Erythroblast (primary cell): Measurements from ENCODE around the gene SCARB2.

Source experiments
- GATA1 ChIP-seq: IDR thresholded peaks from 2 replicates; pipeline ENCODE4 v1.6.1; 2011; ENCODE audit warnings: low read depth, mild to moderate bottlenecking, control low read depth, low read length, moderate library complexity
- POLR2A ChIP-seq: IDR thresholded peaks from 2 replicates; pipeline ENCODE4 v1.6.1; 2011; ENCODE audit warnings: mild to moderate bottlenecking, low read length

DNA sequence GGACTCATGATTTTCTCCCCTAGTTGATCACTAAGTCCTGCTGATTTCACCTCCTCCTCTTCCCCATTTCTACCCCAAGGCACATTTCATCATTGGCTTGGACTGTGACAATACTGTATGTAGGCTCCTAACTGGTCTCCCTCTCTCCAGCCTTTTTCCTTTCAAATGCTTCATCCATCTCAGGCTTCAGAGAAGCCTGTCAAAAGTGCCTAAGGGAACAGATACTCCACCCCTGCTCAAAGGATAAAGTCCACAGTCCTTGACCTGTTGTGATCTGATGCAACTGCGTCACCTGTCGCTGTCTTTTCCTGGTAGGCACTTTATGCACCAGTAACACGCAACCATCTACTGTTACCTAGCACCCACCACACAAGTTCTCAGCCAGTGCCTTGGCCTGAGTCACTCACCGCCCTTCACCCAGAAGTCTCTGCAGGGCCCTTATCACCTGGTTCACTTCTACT lies 12.8 kb downstream of the SCARB2 start:
- TF ChIP-seq POLR2A (no peak), GATA1 (no peak)
